Choroid plexus epithelial cell (primary cell): ENCODE measurements around the gene GSTT4.
"Not testable (repeated sequence)": the region's sequence is repeated elsewhere in the genome, so short reads cannot be mapped to it uniquely, and the experiment has no call there.

Source experiments
- DNase-seq: peaks from one replicate; pipeline ENCODE4 v3.0.0-alpha.2; 2010; ENCODE audit warnings: low read depth
- H3K4me3 ChIP-seq: 2 replicates; pipeline ENCODE4 v1.5.1; 2011; ENCODE audit warnings: low read depth, mild to moderate bottlenecking, control low read depth, low read length, moderate library complexity
- CTCF ChIP-seq: conservative IDR thresholded peaks from 2 replicates; pipeline ENCODE4 v1.5.1; 2011; ENCODE audit warnings: low read depth, mild to moderate bottlenecking, control low read depth, inconsistent platforms, low read length, moderate library complexity

The GSTT4 gene

GRCh38 chr22:24006207-24006913, 1.1 kb upstream of the GSTT4 start:
- H3K4me3 ChIP-seq, result no peak overlapping the region
- no peak for DNase-seq
- TF ChIP-seq CTCF, result no peak

GRCh38 chr22:24003887-24004286, 1.4 kb downstream of the GSTT4 start:
- no peak for TF ChIP-seq CTCF
- H3K4me3 ChIP-seq, result no peak overlapping the region
- DNase-seq, result no peak

- DNase-seq, result no peak
- no peak for TF ChIP-seq CTCF
- H3K4me3 ChIP-seq, result no peak overlapping the region
Measured at GRCh38 chr22:24002851-24003250, 2.4 kb downstream of the GSTT4 start.

- DNase-seq, result no peak
- no peak for TF ChIP-seq CTCF
- no peak overlapping the region for H3K4me3 ChIP-seq
Measured at GRCh38 chr22:24002272-24002671, 3.0 kb downstream of the GSTT4 start.

GRCh38 chr22:24001314-24001713, 3.9 kb downstream of the GSTT4 start:
- no peak for TF ChIP-seq CTCF
- DNase-seq, result no peak
- H3K4me3 ChIP-seq, result no peak overlapping the region

GRCh38 chr22:23999779-24000178, 5.5 kb downstream of the GSTT4 start:
- DNase-seq, H3K4me3 ChIP-seq: not testable (repeated sequence)

GRCh38 chr22:23997092-23997491, 8.2 kb downstream of the GSTT4 start:
- DNase-seq, result no peak
- no peak for TF ChIP-seq CTCF
- H3K4me3 ChIP-seq, result no peak overlapping the region

- not testable (repeated sequence) for H3K4me3 ChIP-seq, DNase-seq
Measured at GRCh38 chr22:23993581-23994177, 11.6 kb downstream of the GSTT4 start.

- not testable (repeated sequence) for DNase-seq, H3K4me3 ChIP-seq
Measured at GRCh38 chr22:23993080-23993479, 12.2 kb downstream of the GSTT4 start.

- H3K4me3 ChIP-seq, result not testable (repeated sequence)
- DNase-seq, result peak; percentile 52
Measured at GRCh38 chr22:23989583-23990244, 15.5 kb downstream of the GSTT4 start.

GRCh38 chr22:23986538-23987178, 18.6 kb downstream of the GSTT4 start:
- DNase-seq, H3K4me3 ChIP-seq: not testable (repeated sequence)
